Kidney glomerular epithelial cell (primary cell): Measurements from ENCODE around the gene MLLT10.

ENCODE experiments used
- DNase-seq: peaks from one replicate; lab custom pipeline; 2025; lab: John Stamatoyannopoulos, UW

The MLLT10 gene

GRCh38 chr10:21516242-21517131 is 17.5 kb upstream of the MLLT10 start:
- peak; percentile 40 for DNase-seq

- DNase-seq = peak; percentile 33
Measured at GRCh38 chr10:21517134-21518031, 16.6 kb upstream of the MLLT10 start.

GRCh38 chr10:21518149-21518640 is 15.8 kb upstream of the MLLT10 start:
- DNase-seq = peak; percentile 72

- peak; percentile 64 for DNase-seq
Measured at GRCh38 chr10:21518641-21519396, 15.2 kb upstream of the MLLT10 start.

- DNase-seq = no peak
Measured at GRCh38 chr10:21519397-21519933, 14.6 kb upstream of the MLLT10 start.

- peak; percentile 53 for DNase-seq
Measured at GRCh38 chr10:21519941-21520436, 14.0 kb upstream of the MLLT10 start.

GRCh38 chr10:21520509-21520908 is 13.5 kb upstream of the MLLT10 start:
- DNase-seq = no peak

GRCh38 chr10:21520949-21521348 is 13.1 kb upstream of the MLLT10 start:
- DNase-seq = no peak

GRCh38 chr10:21521751-21522533 is 12.1 kb upstream of the MLLT10 start:
- no peak for DNase-seq

GRCh38 chr10:21522631-21523406 is 11.2 kb upstream of the MLLT10 start:
- no peak for DNase-seq

GRCh38 chr10:21523557-21524008 is 10.4 kb upstream of the MLLT10 start:
- DNase-seq = no peak

- DNase-seq = no peak
Measured at GRCh38 chr10:21524131-21524525, 9.9 kb upstream of the MLLT10 start.

GRCh38 chr10:21524526-21525366 is 9.3 kb upstream of the MLLT10 start:
- DNase-seq = peak; percentile 68

GRCh38 chr10:21525367-21526187 is 8.5 kb upstream of the MLLT10 start, which contains the start of gene SKIDA1:
TSS of gene SKIDA1 (minus strand) at chr10:21525682. CDS start at chr10:21517822, 7,860 bp downstream.
- peak; percentile 77 for DNase-seq

GRCh38 chr10:21526188-21526859 is 7.7 kb upstream of the MLLT10 start:
- DNase-seq = peak; percentile 77

- DNase-seq = no peak
Measured at GRCh38 chr10:21526860-21527597, 7.0 kb upstream of the MLLT10 start.
